Adrenal gland (tissue), 5 donors: ENCODE data around the gene UHRF2.

Experiments
- CTCF ChIP-seq, 6 experiments: fragments of 450-650 bp in 4 of 6; fragments of 200-600 bp in 2 of 6; sonication (generic) in 1 of 6; IDR thresholded peaks; 1 replicate in 5 of 6; 2 replicates in 1 of 6; pipeline versions ENCODE4 v1.5.1 to v1.8.0; 2016 to 2021; ENCODE audit warnings: antibody characterized with exemption in 6 of 6, mild to moderate bottlenecking in 2 of 6, moderate library complexity in 1 of 6
- POLR2A ChIP-seq, 2 donors: fragments of 450-650 bp; IDR thresholded peaks; one replicate each; pipeline ENCODE4 v1.6.1; 2017; ENCODE audit warnings: antibody characterized with exemption in 2 of 2, mild to moderate bottlenecking in 2 of 2, moderate library complexity in 1 of 2
- donor health status: DM: no; HTN: no; CAD: no.

GRCh38 chr9:6501526-6502210, 88.7 kb downstream of the UHRF2 start:
- TF ChIP-seq POLR2A (IDR thresholded peaks at IDR 0.05) (no peak), CTCF (IDR thresholded peaks at IDR 0.05) (no peak)
